Amniotic stem cell (primary cell): Measurements from ENCODE around the gene ASB16.
"Not testable (repeated sequence)": the region's sequence is repeated elsewhere in the genome, so short reads cannot be mapped to it uniquely, and the experiment has no call there.

Source experiments
- DNase-seq: peaks from one replicate; lab custom pipeline; 2025; lab: John Stamatoyannopoulos, UW

ASB16 gene

DNA sequence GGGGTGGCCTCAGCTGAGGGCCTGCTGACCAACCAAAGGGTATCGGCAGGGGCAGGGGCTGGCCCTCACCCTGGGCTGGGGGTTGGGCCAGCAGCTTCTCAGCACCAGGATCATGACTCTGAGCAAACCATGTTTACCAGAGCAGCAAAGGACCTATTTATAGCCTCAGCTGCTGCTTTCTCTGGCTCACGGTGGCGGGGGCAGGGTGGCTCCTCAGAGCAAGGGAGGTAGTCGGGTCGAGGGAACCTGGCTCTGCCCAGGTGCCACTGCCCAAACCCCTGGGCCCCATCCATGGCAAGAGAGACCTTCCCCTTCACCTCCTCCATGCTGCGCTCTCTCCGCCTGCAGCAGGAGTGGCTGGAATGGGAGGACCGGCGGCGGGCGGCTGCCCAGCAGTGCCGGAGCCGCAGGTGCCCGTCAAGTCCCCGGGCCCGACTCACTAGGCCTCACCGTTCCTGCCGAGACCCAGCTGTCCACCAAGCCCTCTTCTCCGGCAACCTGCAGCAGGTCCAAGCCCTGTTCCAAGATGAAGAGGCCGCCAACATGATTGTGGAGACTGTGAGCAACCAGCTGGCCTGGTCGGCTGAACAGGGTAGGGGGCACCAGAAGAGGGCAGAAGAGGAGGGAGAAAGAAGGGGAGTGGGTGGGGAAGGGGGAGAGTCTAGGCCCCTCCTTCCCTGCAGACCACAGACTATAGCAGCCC is at the start of gene ASB16:
TSS of gene ASB16 (plus strand) at position 206 of the 703 bp plus-strand sequence. CDS start at position 292, 86 bp downstream.
- DNase-seq: no peak

GRCh38 chr17:44120851-44121605 is 49.5 kb upstream of the ASB16 start:
- DNase-seq: no peak

DNA sequence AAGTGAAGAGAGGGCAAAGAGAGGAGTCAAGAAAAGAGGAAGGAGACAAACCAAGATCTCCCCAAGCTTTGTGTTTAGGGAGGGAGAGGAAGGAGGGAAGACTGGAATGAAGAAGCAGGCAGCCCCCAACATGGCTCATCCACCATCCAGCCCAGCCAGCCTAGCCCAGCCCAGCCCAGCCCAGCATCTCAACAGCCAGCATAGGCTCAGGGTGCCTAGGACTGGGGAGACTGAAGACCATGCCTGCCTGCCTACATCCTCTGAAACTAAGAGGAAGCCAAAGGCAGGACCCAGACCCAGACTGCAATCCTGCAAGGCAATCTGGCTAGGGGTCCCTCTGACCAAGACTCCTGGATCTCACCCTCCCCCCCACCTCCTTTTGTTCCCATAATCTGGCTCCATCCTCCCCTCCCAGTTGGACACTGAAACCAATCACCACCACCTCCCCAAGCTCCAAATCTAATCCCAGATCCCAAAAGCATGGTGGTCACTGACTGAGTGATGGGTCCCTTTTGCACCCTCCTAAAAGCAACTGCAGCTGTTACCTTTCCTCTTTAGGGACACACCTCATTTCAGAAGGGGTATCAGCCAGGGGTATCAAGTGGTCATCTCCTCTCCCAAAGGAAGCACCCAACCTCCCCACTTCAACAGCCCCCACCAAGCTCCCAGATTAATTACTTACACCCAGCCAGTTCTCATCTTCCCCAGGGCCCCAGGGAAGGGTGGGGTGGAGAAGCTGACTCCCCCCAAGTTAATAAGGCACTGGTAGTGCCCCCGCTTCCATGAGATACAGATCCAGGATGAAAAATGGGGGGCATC is 48.3 kb upstream of the ASB16 start:
- DNase-seq: no peak

GRCh38 chr17:44122816-44123355 is 47.6 kb upstream of the ASB16 start:
- no peak for DNase-seq

- peak; percentile 91 for DNase-seq
Measured at GRCh38 chr17:44123356-44124117, 47.0 kb upstream of the ASB16 start, which contains the start of gene HDAC5. Gene HDAC5, minus strand, starts transcription at chr17:44123641. Its CDS starts 6,126 bp downstream, at chr17:44117515.

DNA sequence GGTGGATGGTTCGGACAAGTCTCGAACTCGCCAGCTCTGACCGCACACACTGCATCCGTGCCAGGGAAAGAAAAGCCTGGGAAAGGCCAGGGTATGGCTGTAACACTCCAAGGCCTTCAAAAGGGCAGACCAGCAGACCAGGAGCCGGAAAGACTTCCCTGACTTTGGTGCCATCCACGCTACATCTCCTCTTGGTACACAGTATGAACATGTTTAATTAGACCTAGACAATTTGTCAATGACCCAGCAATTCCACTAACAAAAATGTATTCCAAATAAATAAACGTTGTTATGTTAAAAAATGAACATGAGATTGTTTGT is 46.4 kb upstream of the ASB16 start:
- DNase-seq: no peak

- no peak for DNase-seq
Measured at GRCh38 chr17:44128383-44128782, 42.1 kb upstream of the ASB16 start.

GRCh38 chr17:44130693-44131349 is 39.7 kb upstream of the ASB16 start:
- DNase-seq: no peak

DNA sequence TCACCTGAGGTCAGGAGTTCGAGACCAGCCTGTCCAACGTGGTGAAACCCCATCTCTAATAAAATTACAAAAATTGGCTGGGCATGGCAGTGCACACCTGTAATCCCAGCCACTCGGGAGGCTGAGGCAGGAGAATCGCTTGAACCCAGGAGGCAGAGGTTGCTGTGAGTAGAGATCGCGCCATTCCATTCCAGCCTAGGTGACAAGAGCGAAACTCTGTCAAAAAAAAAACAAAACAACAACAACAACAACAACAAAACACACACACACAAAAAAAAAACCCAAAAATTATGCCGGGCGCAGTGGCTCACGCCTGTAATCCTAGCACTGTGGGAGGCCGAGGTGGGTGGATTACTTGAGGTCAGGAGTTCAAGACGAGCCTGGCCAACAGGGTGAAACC is 39.1 kb upstream of the ASB16 start:
- not testable (repeated sequence) for DNase-seq

DNA sequence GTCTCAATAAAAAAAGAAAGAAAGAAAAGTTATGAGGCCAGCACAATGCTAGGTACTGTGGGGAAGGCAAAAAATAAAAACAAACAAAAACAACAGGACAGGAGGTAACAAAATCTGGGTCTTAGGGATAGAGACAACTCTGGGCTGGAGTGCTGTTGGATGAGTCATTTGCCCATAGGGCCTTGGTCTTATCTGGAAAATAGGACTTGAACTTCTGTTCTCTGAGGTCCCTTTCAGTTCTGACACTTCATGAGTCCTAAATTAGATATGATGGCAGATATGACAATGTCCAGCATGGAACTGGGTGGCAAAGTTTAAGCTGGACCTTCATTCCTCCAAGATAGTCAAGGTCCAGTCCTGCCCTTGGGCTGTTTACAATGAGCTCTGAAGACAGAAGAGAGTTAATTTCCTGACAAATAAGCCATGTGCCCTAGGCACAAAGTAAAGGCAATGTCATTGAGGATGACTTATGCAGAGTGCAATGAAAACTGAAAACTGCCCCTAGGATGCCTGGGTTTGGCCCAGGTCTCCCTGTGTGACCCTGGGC is 38.2 kb upstream of the ASB16 start:
- DNase-seq: no peak

- DNase-seq: no peak
Measured at GRCh38 chr17:44133918-44134476, 36.5 kb upstream of the ASB16 start.

DNA sequence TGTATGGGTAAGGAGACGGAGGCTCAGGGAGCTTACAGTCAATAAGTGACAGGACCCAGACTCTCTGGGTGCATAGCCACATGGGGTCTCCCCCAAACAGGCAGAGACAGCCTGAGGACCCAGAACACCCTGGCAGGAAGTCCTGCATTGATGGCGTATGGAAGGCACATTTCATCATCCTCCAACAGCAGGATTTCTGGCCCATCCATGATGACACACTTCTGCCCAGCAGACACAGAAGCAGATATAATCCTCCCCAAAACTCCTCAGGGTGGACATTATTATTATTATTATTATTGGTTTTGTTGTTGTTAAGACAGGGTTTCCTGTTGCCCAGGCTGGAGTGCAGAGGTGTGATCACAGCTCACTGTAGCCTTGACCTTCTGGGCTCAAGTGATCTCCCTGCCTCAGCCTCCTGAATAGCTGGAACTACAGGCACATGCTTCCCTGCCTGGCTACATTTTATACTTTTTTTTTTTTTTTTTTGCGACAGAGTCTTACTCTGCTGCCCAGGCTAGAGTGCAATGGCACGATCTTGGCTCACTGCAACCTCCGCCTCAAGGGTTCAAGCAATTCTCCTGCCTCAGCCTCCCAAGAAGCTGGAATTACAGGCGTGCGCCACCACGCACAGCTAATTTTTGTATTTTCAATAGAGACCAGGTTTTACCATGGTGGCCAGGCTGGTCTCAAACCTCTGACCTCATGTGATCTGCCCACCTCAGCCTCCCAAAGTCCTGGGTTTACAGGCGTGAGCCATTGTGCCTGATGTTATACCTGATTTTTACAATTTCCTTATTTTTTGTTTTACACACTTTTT is 35.5 kb upstream of the ASB16 start:
- DNase-seq: no peak

GRCh38 chr17:44137891-44138709 is 32.4 kb upstream of the ASB16 start:
- peak; percentile 97 for DNase-seq

- not testable (repeated sequence) for DNase-seq
Measured at GRCh38 chr17:44143921-44144320, 26.6 kb upstream of the ASB16 start.

- no peak for DNase-seq
Measured at GRCh38 chr17:44144966-44145739, 25.4 kb upstream of the ASB16 start.

DNA sequence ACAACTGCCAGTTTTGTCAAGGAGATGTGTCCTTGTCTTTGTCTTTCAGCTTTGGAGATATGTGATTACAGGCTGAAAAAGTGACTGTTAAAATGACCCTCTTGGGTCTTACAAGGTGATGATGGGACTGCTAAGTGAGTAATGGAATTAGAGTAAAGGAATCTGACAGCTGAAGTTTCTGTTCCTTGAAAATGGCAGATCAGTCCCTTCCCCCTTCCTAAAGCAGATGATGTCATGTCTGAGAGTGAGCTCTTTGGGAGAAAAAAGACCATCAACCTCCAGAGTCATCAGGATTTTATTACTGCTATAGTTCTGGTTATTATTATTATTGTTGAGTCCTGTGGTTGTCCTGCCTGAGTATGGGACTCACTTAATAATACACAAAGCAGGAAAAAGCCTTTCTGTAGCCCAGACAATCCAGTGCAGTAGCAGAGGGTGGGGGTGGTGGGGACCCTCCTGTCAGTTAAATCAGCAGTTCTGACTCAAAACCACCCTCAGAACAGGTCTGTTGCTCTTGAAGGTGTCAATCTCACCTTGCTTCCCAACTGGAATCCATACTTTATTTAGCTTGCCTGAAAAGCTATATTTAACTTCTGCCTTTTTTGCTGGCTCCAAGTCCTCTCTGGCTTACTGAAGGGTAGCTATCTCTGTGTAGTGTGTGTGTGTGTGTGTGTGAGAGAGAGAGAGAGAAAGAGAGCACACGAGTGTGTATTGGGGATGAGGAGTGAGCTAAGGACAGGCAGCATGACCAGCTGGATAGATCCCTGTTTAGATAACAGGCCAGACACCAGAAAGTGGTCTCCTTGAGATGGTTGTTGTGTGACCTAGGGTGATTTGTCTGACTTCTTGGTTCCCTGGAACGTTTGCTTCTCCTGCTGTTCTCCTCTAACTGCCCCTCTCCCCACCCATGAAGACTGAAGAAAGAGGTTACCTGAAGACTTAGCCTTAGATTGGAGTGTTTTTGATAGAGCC is 23.8 kb upstream of the ASB16 start:
- DNase-seq: no peak

DNA sequence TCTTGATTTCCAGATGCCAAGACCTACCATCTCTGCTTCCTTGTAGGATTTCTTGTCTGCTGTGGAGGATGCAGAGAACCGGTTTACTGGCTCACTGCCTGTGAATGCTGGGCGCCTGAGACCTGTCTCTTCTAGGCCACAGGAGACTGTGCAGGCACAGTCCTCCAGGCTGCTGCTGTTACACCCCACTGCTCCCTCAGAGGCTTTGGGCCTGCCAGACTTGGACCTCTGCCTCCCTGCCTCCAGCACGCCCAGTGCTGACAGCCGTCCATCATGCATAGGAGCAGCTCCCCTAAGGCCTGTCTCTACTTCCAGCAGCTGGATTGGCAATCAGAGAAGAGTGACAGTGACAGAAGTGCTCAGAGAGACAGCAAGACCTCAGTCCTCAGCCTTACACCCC is 22.7 kb upstream of the ASB16 start:
- DNase-seq: no peak
